Spleen (tissue), 7 donors: ENCODE results near the gene SERPINA4.

Experiments used
- POLR2A ChIP-seq, 3 donors: fragments of 450-650 bp; IDR thresholded peaks; one replicate each; pipeline ENCODE4 v1.5.1; 2017; ENCODE audit warnings: antibody characterized with exemption in 3 of 3, mild to moderate bottlenecking in 1 of 3
- POLR2AphosphoS5 ChIP-seq, 3 donors: sonication (generic); formaldehyde crosslinking; IDR thresholded peaks; one replicate each; pipeline ENCODE4 v1.5.1; 2017; ENCODE audit warnings: antibody characterized with exemption in 3 of 3
- TF ChIP-seq, protein P1 (sequence below), 11 experiments: fragments of 200-600 bp in 7 of 11; fragments of 450-650 bp in 4 of 11; sonication (generic) in 4 of 11; IDR thresholded peaks in 8 of 11; conservative IDR thresholded peaks in 3 of 11; 1 replicate in 7 of 11; 2 replicates in 4 of 11; pipeline versions ENCODE4 v1.4.0 to v1.8.0; 2016 to 2021; ENCODE audit warnings: antibody characterized with exemption in 11 of 11, inconsistent platforms in 4 of 11, mild to moderate bottlenecking in 1 of 11
- donor health status: DM: no; HTN: no; CAD: no; lungs with moderate emphysema.
- donor health status: DM: no; HTN: no; CAD: no.
- donor health status: DM: no; HTN: no; CAD: no.

DNA sequence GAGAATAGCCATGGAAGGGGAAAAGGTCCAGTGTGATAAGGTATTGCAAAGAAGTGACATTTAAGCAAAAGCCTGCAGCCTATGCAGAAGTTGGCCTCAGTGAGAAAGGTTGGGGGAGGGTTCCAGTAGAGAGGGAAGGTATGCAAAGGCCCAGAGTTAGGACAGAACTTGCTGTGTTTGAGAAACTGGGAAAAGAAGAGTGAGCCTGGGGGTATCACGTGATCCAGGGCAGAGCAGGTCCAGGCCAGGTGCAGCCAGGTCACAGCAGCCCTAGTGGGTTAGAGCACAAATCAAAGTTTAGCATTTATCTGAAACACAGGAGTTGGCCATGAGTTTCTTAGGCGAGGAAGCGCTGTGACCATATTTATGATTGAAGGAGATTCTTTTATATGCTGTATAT lies 21.6 kb downstream of the SERPINA4 start:
- TF ChIP-seq, protein P1, sequence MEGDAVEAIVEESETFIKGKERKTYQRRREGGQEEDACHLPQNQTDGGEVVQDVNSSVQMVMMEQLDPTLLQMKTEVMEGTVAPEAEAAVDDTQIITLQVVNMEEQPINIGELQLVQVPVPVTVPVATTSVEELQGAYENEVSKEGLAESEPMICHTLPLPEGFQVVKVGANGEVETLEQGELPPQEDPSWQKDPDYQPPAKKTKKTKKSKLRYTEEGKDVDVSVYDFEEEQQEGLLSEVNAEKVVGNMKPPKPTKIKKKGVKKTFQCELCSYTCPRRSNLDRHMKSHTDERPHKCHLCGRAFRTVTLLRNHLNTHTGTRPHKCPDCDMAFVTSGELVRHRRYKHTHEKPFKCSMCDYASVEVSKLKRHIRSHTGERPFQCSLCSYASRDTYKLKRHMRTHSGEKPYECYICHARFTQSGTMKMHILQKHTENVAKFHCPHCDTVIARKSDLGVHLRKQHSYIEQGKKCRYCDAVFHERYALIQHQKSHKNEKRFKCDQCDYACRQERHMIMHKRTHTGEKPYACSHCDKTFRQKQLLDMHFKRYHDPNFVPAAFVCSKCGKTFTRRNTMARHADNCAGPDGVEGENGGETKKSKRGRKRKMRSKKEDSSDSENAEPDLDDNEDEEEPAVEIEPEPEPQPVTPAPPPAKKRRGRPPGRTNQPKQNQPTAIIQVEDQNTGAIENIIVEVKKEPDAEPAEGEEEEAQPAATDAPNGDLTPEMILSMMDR (IDR thresholded peaks at IDR 0.05 in 8 of 11, conservative IDR thresholded peaks at IDR 0.05 in 3 of 11), result no peak
- TF ChIP-seq POLR2AphosphoS5 (IDR thresholded peaks at IDR 0.05), result no peak
- no peak for TF ChIP-seq POLR2A (IDR thresholded peaks at IDR 0.05)
